SK-N-SH (cell line): ENCODE results near the gene DLX2. TPM values are rescaled to one million over a fixed set of nuclear protein-coding genes. Genes with fewer than 3 reads are reported as not detected.
"Not testable (repeated sequence)": the region's sequence is repeated elsewhere in the genome, so short reads cannot be mapped to it uniquely, and the experiment has no call there.

Experiments used
- CTCF ChIA-PET: fragments of 300-600, 350-600 bp; formaldehyde crosslinking; extraction: SDS; loops from one replicate; lab custom pipeline; 2021; lab: Yijun Ruan, JAX
- POLR2A ChIA-PET: fragments of 350-600 bp; sonication (Branson Sonifier 250); formaldehyde crosslinking; extraction: SDS; loops from one replicate; lab custom pipeline; 2020; ENCODE audit warnings: antibody characterized with exemption, inconsistent platforms; lab: Yijun Ruan, JAX
- DNase-seq: peaks from one replicate; pipeline ENCODE4 v3.0.0; 2012
- H2AFZ ChIP-seq: fragments of 200-600 bp; sonication (generic); 2 replicates; pipeline ENCODE4 v1.8.1; 2016; ENCODE audit warnings: antibody characterized with exemption, mild to moderate bottlenecking, low read depth
- H3F3A ChIP-seq: fragments of 200-600 bp; sonication (generic); replicated peaks from 2 replicates; pipeline ENCODE3; 2016; ENCODE audit warnings: antibody characterized with exemption, mild to moderate bottlenecking; ENCODE audit not compliant: insufficient read depth
- H3K27ac ChIP-seq, 2 experiments: fragments of 200-500 bp in 1 of 2; fragments of 200-600 bp in 1 of 2; sonication (Bioruptor generic) in 1 of 2; sonication (generic), shearing (Covaris generic) in 1 of 2; 2 replicates each; pipeline versions ENCODE4 v1.5.1 to v1.6.1; 2014 to 2016; ENCODE audit warnings: low read depth in 2 of 2, inconsistent platforms in 1 of 2, low read length in 1 of 2, mild to moderate bottlenecking in 1 of 2, mixed read lengths in 1 of 2
- H3K27me3 ChIP-seq: fragments of 200-600 bp; sonication (generic), shearing (Covaris generic); 2 replicates; pipeline ENCODE4 v1.6.1; 2016; ENCODE audit warnings: mixed run types; ENCODE audit not compliant: insufficient read depth
- H3K36me3 ChIP-seq, 2 experiments: fragments of 200-500 bp in 1 of 2; fragments of 200-600 bp in 1 of 2; sonication (Bioruptor generic) in 1 of 2; sonication (generic) in 1 of 2; replicated peaks in 1 of 2; 2 replicates each; pipeline versions ENCODE3 to v1.5.1; 2014 to 2016; ENCODE audit warnings: low read length in 1 of 2, mild to moderate bottlenecking in 1 of 2; ENCODE audit not compliant: insufficient read depth in 2 of 2, control insufficient read depth in 1 of 2
- H3K4me1 ChIP-seq, 2 experiments: fragments of 200-500 bp in 1 of 2; fragments of 200-600 bp in 1 of 2; sonication (Bioruptor generic) in 1 of 2; sonication (generic), shearing (Covaris generic) in 1 of 2; 2 replicates each; pipeline versions ENCODE4 v1.5.1 to v1.6.1; 2014 to 2016; ENCODE audit warnings: low read depth in 1 of 2, low read length in 1 of 2, mixed run types in 1 of 2; ENCODE audit not compliant: insufficient read depth in 2 of 2, control insufficient read depth in 1 of 2
- H3K4me2 ChIP-seq: fragments of 200-600 bp; sonication (generic), shearing (Covaris generic); 2 replicates; pipeline ENCODE4 v1.6.1; 2017; ENCODE audit warnings: mixed run types
- H3K4me3 ChIP-seq, 2 experiments: fragments of 200-500 bp in 1 of 2; fragments of 200-600 bp in 1 of 2; sonication (Bioruptor generic) in 1 of 2; sonication (generic), shearing (Covaris generic) in 1 of 2; 2 replicates each; pipeline versions ENCODE4 v1.5.1 to v1.8.1; 2014 to 2016; ENCODE audit warnings: low read depth in 2 of 2, inconsistent platforms in 1 of 2, low read length in 1 of 2, mild to moderate bottlenecking in 1 of 2, mixed read lengths in 1 of 2, moderate library complexity in 1 of 2
- H3K79me2 ChIP-seq: fragments of 200-600 bp; sonication (generic); 2 replicates; pipeline ENCODE4 v1.8.1; 2017; ENCODE audit warnings: mild to moderate bottlenecking; ENCODE audit not compliant: insufficient read depth
- H3K9ac ChIP-seq: fragments of 200-600 bp; sonication (generic); 2 replicates; pipeline ENCODE4 v1.6.1; 2017; ENCODE audit warnings: mixed run types
- H3K9me2 ChIP-seq: fragments of 200-600 bp; sonication (generic); 2 replicates; pipeline ENCODE4 v1.6.1; 2017; ENCODE audit warnings: mixed run types
- H3K9me3 ChIP-seq: fragments of 200-600 bp; sonication (generic); 2 replicates; pipeline ENCODE4 v1.6.1; 2017; ENCODE audit warnings: mixed run types, mild to moderate bottlenecking, moderate library complexity
- H4K20me1 ChIP-seq: fragments of 200-600 bp; sonication (generic); 2 replicates; pipeline ENCODE4 v1.6.1; 2017; ENCODE audit warnings: mild to moderate bottlenecking, mixed run types; ENCODE audit not compliant: insufficient read depth
- CHD2 ChIP-seq: fragments of 150-350 bp; IDR thresholded peaks from 2 replicates; pipeline ENCODE4 v1.6.1; 2018; ENCODE audit warnings: low read length; ENCODE audit not compliant: partially characterized antibody
- EP300 ChIP-seq, 2 experiments: IDR thresholded peaks; 2 replicates each; pipeline versions ENCODE4 v1.4.0 to v1.6.1; 2012; ENCODE audit warnings: borderline replicate concordance in 1 of 2, low read depth in 1 of 2, low read length in 1 of 2
- EZH2phosphoT487 ChIP-seq: fragments of 200-600 bp; sonication (generic); IDR thresholded peaks from 2 replicates; pipeline ENCODE4 v1.6.1; 2017; ENCODE audit warnings: low read depth, mixed run types, mild to moderate bottlenecking, antibody characterized with exemption, moderate library complexity, borderline replicate concordance
- FOSL2 ChIP-seq: IDR thresholded peaks from 2 replicates; pipeline ENCODE4 v1.4.0; 2012; ENCODE audit warnings: low read depth, mild to moderate bottlenecking, moderate library complexity, borderline replicate concordance
- FOXM1 ChIP-seq: IDR thresholded peaks from 2 replicates; pipeline ENCODE4 v1.4.0; 2012; ENCODE audit warnings: low read depth, mild to moderate bottlenecking
- JUND ChIP-seq: IDR thresholded peaks from 2 replicates; pipeline ENCODE4 v1.4.0; 2012
- MXI1 ChIP-seq: IDR thresholded peaks from 2 replicates; pipeline ENCODE4 v1.6.1; 2012; ENCODE audit warnings: mild to moderate bottlenecking, low read depth, low read length, improper control_type of control experiment
- NFIC ChIP-seq: IDR thresholded peaks from 2 replicates; pipeline ENCODE4 v1.4.0; 2012; ENCODE audit warnings: borderline replicate concordance
- NRF1 ChIP-seq: IDR thresholded peaks from 2 replicates; pipeline ENCODE4 v1.6.1; 2012; ENCODE audit warnings: low read depth, mild to moderate bottlenecking, low read length
- RAD21 ChIP-seq: IDR thresholded peaks from 2 replicates; pipeline ENCODE4 v1.6.1; 2012; ENCODE audit warnings: mild to moderate bottlenecking, low read length
- RCOR1 ChIP-seq: fragments of 150-350 bp; IDR thresholded peaks from 2 replicates; pipeline ENCODE4 v1.6.1; 2017; ENCODE audit warnings: antibody characterized with exemption, low read length
- RFX5 ChIP-seq: IDR thresholded peaks from 2 replicates; pipeline ENCODE4 v1.6.1; 2012; ENCODE audit warnings: mild to moderate bottlenecking, improper control_type of control experiment, low read length
- RXRA ChIP-seq: IDR thresholded peaks from 2 replicates; pipeline ENCODE4 v1.4.0; 2012; ENCODE audit warnings: low read depth, mild to moderate bottlenecking, borderline replicate concordance
- SMC3 ChIP-seq: IDR thresholded peaks from 2 replicates; pipeline ENCODE4 v1.6.1; 2012; ENCODE audit warnings: low read depth, low read length, improper control_type of control experiment
- TAF1 ChIP-seq: IDR thresholded peaks from 2 replicates; pipeline ENCODE4 v1.6.1; 2012; ENCODE audit warnings: low read depth, mild to moderate bottlenecking, low read length, moderate library complexity, borderline replicate concordance
- TCF12 ChIP-seq: IDR thresholded peaks from 2 replicates; pipeline ENCODE4 v1.4.0; 2012
- TEAD4 ChIP-seq: IDR thresholded peaks from 2 replicates; pipeline ENCODE4 v1.4.0; 2012; ENCODE audit warnings: mild to moderate bottlenecking, borderline replicate concordance; ENCODE audit not compliant: insufficient read depth
- YY1 ChIP-seq: IDR thresholded peaks from 2 replicates; pipeline ENCODE4 v1.4.0; 2012; ENCODE audit warnings: low read depth, mild to moderate bottlenecking
- WGBS: methylation state at CpG from one replicate; pipeline ENCODE4 v1.1.6; 2017; ENCODE audit warnings: low lambda C conversion rate; 5-methylcytosine and 5-hydroxymethylcytosine counted together
- polyA plus RNA-seq, 3 experiments: library from polyadenylated mRNA; depleted of rRNA; stranded (reverse); fragments of >200 nt; gene quantifications; 2 replicates each; pipeline ENCODE4 v1.2.3, GENCODE V29; 2012
- TF ChIP-seq, protein P1 (sequence below): fragments of 150-350 bp; IDR thresholded peaks from 2 replicates; pipeline ENCODE4 v1.6.1; 2017; ENCODE audit warnings: antibody characterized with exemption, low read length, low read depth, borderline replicate concordance
- TF ChIP-seq, protein P2 (sequence below): IDR thresholded peaks from 2 replicates; pipeline ENCODE4; 2012

DLX2 gene
- polyA plus RNA-seq, 1 of the 3 experiments (the other 2 are of a cell fraction): 0.02 TPM

DNA sequence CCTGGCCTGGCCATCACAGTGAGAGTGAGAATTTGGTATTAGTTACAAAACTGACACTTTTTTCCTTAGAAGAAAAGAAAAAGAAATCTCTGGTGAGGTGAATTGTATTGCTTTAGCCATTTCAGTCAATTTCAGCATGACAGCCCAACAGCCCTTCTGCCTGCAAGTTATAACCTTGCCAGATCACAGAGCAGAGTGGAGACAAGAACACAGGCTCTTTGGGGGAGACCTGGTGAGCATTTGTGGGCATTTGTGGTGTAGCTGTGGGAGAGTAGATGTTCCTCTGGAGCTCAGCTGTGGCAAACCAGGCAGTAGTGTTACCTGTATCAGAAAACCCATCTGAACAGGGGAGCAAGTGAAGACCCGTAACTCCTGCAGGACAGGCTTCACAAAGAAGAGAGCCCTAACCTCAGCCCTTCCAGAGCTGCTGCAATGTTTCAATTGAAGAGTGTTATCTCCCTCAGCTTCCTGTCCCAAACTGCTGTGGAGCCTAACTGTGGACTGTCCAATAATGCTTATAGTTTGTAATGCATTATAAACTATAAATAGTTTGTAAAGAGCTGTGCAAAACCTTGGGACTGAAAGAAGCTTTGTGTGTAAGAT is 40.2 kb downstream of the DLX2 start:
- no peaks in the 10 kb centered on the region for H3K4me1 ChIP-seq
- ChIA-PET CTCF (interaction anchor here (1.0 kb wide), 1 partner anchor 20 kb away, joined by 3 read pairs; no protein-coding TSS in a partner anchor), POLR2A (no interaction called here)
- no peaks in the 10 kb centered on the region for H3K27me3 ChIP-seq
- H3K9me3 ChIP-seq: no peaks in the 10 kb centered on the region; the same call in 1 of the 2 replicates
- H2AFZ ChIP-seq: no peak overlapping the region
- peaks cover 0 to 3% of the 10 kb centered on the region in 2 experiments for H3K36me3 ChIP-seq
- no peaks in the 10 kb centered on the region for H4K20me1 ChIP-seq
- DNase-seq: no peak
- no peak overlapping the region for H3K4me2 ChIP-seq
- WGBS: 88% methylated on average over 1 of the region's 1 CpG
- no peak overlapping the region for H3K27ac ChIP-seq
- H3K9ac ChIP-seq: no peak overlapping the region
- no peaks in the 10 kb centered on the region for H3K9me2 ChIP-seq
- H3K4me3 ChIP-seq: no peak overlapping the region
- TF ChIP-seq JUND: no peak
- no peak for TF ChIP-seq RFX5
- TF ChIP-seq EP300 (IDR thresholded peaks at IDR 0.05; ENCODE audit: borderline replicate concordance in 1 of 2, low read depth in 1 of 2, low read length in 1 of 2): no peak
- TF ChIP-seq MXI1: no peak
- TF ChIP-seq, protein P1, sequence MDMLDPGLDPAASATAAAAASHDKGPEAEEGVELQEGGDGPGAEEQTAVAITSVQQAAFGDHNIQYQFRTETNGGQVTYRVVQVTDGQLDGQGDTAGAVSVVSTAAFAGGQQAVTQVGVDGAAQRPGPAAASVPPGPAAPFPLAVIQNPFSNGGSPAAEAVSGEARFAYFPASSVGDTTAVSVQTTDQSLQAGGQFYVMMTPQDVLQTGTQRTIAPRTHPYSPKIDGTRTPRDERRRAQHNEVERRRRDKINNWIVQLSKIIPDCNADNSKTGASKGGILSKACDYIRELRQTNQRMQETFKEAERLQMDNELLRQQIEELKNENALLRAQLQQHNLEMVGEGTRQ: no peak
- TF ChIP-seq EZH2phosphoT487: no peak
- TF ChIP-seq TEAD4: no peak
- no peak for TF ChIP-seq NRF1
- TF ChIP-seq, protein P2, sequence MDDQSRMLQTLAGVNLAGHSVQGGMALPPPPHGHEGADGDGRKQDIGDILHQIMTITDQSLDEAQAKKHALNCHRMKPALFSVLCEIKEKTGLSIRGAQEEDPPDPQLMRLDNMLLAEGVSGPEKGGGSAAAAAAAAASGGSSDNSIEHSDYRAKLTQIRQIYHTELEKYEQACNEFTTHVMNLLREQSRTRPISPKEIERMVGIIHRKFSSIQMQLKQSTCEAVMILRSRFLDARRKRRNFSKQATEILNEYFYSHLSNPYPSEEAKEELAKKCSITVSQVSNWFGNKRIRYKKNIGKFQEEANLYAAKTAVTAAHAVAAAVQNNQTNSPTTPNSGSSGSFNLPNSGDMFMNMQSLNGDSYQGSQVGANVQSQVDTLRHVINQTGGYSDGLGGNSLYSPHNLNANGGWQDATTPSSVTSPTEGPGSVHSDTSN: no peak
- TF ChIP-seq RXRA: no peak
- no peak for TF ChIP-seq RCOR1
- TF ChIP-seq SMC3: no peak
- no peak for TF ChIP-seq RAD21
- TF ChIP-seq TCF12: no peak
- no peak for TF ChIP-seq NFIC
- no peak for TF ChIP-seq FOXM1
- no peak for TF ChIP-seq YY1
- no peak for TF ChIP-seq FOSL2
- no peak for TF ChIP-seq CHD2
- no peak for TF ChIP-seq TAF1
- TF ChIP-seq, all 33 proteins: peak for 0
- Histone ChIP-seq H3F3A (no peaks in the 10 kb centered on the region), H3K79me2 (no peaks in the 10 kb centered on the region)

DNA sequence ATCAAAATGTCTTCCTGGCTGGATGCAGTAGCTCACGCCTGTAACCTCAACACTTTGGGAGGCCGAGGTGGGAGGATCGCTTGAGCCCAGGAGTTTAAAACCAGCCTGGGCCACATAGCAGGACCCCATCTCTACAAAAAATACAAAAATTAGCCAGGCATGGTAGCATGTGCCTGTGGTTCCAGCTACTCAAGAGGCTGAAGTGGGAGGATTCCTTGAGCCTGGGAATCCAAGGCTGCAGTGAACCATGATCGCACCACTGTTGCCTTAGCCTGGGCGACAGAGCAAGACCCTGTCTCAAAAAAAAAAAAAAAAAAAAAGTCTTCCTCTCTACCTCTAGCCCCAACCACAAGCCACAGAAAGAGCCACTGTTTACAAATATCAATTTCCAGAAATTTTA is 42.6 kb downstream of the DLX2 start:
- H3K4me2 ChIP-seq, H3K9me2 ChIP-seq, H2AFZ ChIP-seq, H3K9ac ChIP-seq, DNase-seq, H3K27ac ChIP-seq, H3K4me3 ChIP-seq, H3F3A ChIP-seq, H3K27me3 ChIP-seq, POLR2A ChIA-PET, H3K36me3 ChIP-seq, H3K4me1 ChIP-seq, H3K9me3 ChIP-seq, CTCF ChIA-PET, H3K79me2 ChIP-seq, H4K20me1 ChIP-seq: not testable (repeated sequence)
- WGBS: 94% methylated on average over 5 of the region's 5 CpGs
